ENCODE data around the gene P3H2.

GRCh38 chr3:190003681-190004123, 117.0 kb downstream of the P3H2 start:
- no peak for TF ChIP-seq EZH2 (IDR thresholded peaks at IDR 0.05; ENCODE audit: insufficient read depth, poor library complexity, severe bottlenecking)
- TF ChIP-seq EZH2phosphoT487 (IDR thresholded peaks at IDR 0.05; ENCODE audit: insufficient read depth, low read depth), result peak; percentile 80; the same call in 1 of the 2 replicates
